GM19099 (cell line): ENCODE data around the gene LRMDA.

Experiments
- POLR2A ChIP-seq: IDR thresholded peaks from 3 replicates; pipeline ENCODE4 v1.6.1; 2011; ENCODE audit warnings: low read depth; ENCODE audit not compliant: insufficient read length; ENCODE audit errors: extremely low read depth

The LRMDA gene

GRCh38 chr10:75978213-75978612 is 546.8 kb downstream of the LRMDA start:
- no peak for TF ChIP-seq POLR2A

GRCh38 chr10:75980419-75981002 is 549.1 kb downstream of the LRMDA start:
- TF ChIP-seq POLR2A, result no peak

- TF ChIP-seq POLR2A, result no peak
Measured at GRCh38 chr10:75982611-75983369, 551.4 kb downstream of the LRMDA start.

GRCh38 chr10:75984067-75984466 is 552.6 kb downstream of the LRMDA start:
- no peak for TF ChIP-seq POLR2A

- no peak for TF ChIP-seq POLR2A
Measured at GRCh38 chr10:75987616-75988015, 556.2 kb downstream of the LRMDA start.

GRCh38 chr10:75994357-75995040 is 563.1 kb downstream of the LRMDA start:
- no peak for TF ChIP-seq POLR2A

- TF ChIP-seq POLR2A, result no peak
Measured at GRCh38 chr10:75995041-75995430, 563.6 kb downstream of the LRMDA start.

- no peak for TF ChIP-seq POLR2A
Measured at GRCh38 chr10:75995720-75996119, 564.3 kb downstream of the LRMDA start.

- no peak for TF ChIP-seq POLR2A
Measured at GRCh38 chr10:75999001-75999400, 567.6 kb downstream of the LRMDA start.

- TF ChIP-seq POLR2A, result no peak
Measured at GRCh38 chr10:75999515-76000209, 568.2 kb downstream of the LRMDA start.

GRCh38 chr10:76000550-76000949 is 569.1 kb downstream of the LRMDA start:
- no peak for TF ChIP-seq POLR2A

- no peak for TF ChIP-seq POLR2A
Measured at GRCh38 chr10:76001019-76001418, 569.6 kb downstream of the LRMDA start.

GRCh38 chr10:76001461-76001860 is 570.0 kb downstream of the LRMDA start:
- no peak for TF ChIP-seq POLR2A

- TF ChIP-seq POLR2A, result no peak
Measured at GRCh38 chr10:76002262-76002854, 570.9 kb downstream of the LRMDA start.

GRCh38 chr10:76007667-76008181 is 576.3 kb downstream of the LRMDA start:
- TF ChIP-seq POLR2A, result no peak
